Astrocyte of the spinal cord (primary cell): ENCODE results near the gene GNMT.

ENCODE experiments used
- DNase-seq: peaks from one replicate; pipeline ENCODE4 v3.0.0; 2011; ENCODE audit warnings: low read depth, low spot score
- H3K4me3 ChIP-seq: 2 replicates; pipeline ENCODE4 v1.5.1; 2011; ENCODE audit warnings: low read depth, mild to moderate bottlenecking, low read length, moderate library complexity
- in situ Hi-C: cut with HindIII; loops from 2 replicates; pipeline ENCODE4 v1.10.0; 2017; ENCODE audit warnings: low sequenced_read_pairs
- TF ChIP-seq, protein P1 (sequence below): IDR thresholded peaks from 2 replicates; pipeline ENCODE4 v1.5.1; 2012; ENCODE audit warnings: low read depth, mild to moderate bottlenecking, low read length, inconsistent platforms

The GNMT gene

DNA sequence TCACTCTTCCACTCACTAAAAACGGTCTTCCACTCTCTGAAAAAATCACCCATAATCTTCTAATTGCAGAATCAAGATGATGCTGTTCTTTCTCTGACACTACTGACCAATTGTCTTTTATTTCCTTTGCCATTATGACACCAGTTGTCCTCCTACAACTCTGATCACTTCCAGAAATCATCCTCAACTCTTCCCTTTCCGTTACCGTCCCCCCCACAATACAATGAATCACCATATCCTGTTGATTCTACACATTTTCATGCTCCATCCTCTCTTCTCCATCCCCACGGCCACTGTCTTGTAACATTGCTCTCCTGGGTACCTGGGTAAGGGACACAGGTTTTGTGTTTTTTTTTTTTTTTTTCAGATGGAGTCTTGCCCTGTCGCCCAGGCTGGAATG is 21.3 kb downstream of the GNMT start:
- H3K4me3 ChIP-seq: no peak overlapping the region
- no peak for DNase-seq
- TF ChIP-seq, protein P1, sequence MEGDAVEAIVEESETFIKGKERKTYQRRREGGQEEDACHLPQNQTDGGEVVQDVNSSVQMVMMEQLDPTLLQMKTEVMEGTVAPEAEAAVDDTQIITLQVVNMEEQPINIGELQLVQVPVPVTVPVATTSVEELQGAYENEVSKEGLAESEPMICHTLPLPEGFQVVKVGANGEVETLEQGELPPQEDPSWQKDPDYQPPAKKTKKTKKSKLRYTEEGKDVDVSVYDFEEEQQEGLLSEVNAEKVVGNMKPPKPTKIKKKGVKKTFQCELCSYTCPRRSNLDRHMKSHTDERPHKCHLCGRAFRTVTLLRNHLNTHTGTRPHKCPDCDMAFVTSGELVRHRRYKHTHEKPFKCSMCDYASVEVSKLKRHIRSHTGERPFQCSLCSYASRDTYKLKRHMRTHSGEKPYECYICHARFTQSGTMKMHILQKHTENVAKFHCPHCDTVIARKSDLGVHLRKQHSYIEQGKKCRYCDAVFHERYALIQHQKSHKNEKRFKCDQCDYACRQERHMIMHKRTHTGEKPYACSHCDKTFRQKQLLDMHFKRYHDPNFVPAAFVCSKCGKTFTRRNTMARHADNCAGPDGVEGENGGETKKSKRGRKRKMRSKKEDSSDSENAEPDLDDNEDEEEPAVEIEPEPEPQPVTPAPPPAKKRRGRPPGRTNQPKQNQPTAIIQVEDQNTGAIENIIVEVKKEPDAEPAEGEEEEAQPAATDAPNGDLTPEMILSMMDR: no peak
- in situ Hi-C loops: no loop called here

DNA sequence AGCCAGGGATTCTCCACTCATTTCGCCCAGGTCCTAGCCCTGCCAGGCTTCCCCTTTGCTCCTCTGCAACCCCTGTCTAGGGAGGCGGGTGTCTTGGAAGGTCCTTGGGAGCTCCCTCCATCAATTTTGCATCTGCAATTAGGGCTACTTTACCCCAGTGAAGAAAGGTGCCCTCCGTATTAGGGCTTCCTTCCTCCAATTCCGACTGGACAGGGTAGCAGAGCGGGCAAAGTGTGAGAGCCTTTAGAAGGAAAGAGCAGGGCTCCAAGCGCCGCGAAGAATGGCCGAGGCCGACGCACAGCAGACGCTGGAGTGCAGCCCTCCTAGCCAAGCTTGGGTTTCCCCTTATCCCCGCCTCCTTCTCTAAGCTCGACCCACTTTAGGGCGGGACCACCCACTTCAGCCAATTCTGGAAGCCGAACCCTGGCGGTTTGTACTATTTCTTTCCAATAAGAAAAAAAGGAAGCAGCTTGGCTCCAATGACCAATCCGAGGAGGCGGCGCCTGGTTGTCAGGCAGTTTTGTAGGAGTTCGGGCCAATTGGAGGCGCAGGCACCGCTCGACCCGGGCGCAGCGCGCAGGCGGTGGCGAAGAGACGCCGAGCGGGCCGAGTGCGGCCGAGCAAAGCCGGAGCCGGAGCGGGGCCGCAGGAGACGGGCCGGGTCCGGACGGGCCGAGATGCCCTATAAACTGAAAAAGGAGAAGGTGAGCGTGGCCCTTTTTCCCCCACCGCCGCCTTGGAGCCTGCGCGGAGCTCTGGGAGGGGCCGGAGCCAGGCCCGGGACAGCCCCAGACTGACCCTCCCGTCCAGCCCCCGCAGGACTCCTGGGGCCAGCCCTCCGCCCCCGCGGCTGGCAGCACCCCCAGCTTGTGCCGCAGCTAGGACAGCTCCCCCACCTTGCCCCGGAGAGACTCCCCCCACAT is 23.7 kb downstream of the GNMT start, which contains the start of gene PPP2R5D:
Gene PPP2R5D (plus strand): TSS at position 570 of the 923 bp plus-strand sequence. CDS start 108 bp downstream, at position 678.
- peak; percentile 100 for DNase-seq
- H3K4me3 ChIP-seq: peak within 1 kb of the TSS; percentile 73
- TF ChIP-seq, protein P1: no peak
- in situ Hi-C loops: no loop called here

DNA sequence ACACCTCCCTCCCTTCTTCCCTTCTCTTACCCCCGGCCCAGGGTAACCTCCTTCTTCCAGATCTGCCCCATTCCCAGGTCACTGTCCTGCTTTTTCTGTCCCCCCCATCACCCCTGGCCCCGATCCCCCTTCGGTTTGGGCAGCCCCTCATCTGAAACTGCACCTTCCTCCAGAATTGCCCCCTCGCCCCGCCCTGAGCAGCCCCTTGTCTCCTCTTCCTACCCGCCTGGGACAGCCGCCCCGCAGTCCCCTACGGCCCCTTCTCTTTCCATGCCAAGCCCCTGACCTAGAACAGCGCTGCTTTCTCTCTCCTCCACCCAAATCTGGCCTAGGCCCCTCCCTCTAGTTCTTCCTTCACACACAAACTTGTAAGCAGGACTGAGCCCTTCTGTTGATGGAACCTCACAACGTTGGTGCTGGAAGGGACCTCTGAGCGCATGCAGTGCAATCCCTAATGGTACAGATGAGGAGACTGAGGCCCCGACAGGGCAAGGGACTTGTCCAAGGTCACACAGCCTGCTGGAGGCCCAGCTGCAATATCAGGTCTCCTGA is 24.4 kb downstream of the GNMT start:
- TF ChIP-seq, protein P1: no peak
- peak overlapping the region; percentile 73 for H3K4me3 ChIP-seq
- in situ Hi-C loops: no loop called here
- DNase-seq: no peak

DNA sequence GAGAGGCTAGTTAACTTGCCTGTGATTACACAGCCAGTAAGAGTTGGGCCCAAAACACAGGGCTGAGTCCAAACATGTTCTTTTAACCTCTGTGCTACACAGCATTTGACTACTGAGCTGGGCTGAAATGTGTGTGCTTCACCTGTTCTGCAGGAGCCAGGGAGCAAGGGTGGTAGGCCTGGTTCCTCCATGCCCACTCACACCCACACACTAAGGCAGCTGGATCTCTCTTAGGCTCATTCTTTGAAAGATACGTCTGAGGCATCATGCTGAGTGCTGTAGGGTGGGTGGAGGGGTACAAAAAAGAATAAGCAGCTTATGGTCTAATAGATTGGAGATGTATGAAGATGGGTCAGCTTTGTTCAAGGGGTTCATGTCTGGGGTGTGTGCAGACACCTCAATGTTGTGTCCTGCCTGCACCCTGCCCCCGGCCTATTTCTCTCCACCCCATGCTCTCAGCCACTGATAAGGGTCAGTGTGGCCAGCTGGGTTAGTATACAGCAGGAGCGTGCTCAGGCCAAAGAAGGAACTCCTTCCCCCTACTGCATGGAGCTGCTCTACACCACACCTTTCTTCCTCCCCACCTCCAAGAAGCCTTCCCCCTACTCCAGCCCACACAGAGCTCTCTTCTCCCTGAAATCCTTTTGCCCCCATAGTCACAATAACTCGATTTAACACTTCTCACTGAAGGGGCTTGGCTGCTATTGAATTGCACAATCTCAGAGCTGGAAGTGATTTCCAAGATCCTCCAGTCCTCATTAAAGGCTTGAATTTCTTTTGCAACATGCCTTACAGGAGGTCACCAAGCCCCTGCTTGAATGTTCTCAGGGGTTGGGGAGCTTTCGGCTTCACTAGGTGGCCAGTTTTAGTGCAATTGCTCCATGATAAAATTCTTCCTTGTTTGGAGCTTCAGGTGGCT is 27.2 kb downstream of the GNMT start:
- DNase-seq: no peak
- in situ Hi-C loops: no loop called here

DNA sequence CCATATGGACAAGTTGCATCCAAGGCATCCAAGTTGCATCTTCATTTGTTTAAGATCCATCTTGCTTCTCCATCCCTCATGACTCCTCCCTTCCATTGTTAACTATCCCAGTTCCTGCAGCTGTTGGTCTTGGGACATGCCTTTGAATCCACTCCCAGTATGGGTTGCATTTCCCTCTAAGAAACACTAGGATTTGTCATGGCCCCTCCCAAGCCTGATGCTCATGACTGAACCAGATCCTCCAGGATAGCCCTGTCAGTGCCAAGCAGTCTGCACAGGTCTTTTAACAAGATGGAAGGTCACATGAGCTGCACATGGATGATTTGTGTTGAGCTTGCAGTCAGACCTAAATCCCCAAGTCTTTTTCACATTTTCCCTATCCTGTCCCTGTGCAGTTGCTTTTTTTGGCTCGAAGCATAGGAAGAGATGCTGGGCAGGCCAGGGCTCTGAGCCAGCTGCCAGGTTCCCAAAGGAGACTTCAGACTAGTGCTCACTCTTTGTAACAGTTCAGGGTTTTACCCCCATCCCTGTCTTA is 28.0 kb downstream of the GNMT start:
- DNase-seq: peak; percentile 14
- in situ Hi-C loops: no loop called here
- H3K4me3 ChIP-seq: no peak overlapping the region
- TF ChIP-seq, protein P1: no peak

More for the DNA sequence above, 27.2 kb downstream of the GNMT start:
- H3K4me3 ChIP-seq: no peak overlapping the region
- TF ChIP-seq, protein P1: no peak

DNA sequence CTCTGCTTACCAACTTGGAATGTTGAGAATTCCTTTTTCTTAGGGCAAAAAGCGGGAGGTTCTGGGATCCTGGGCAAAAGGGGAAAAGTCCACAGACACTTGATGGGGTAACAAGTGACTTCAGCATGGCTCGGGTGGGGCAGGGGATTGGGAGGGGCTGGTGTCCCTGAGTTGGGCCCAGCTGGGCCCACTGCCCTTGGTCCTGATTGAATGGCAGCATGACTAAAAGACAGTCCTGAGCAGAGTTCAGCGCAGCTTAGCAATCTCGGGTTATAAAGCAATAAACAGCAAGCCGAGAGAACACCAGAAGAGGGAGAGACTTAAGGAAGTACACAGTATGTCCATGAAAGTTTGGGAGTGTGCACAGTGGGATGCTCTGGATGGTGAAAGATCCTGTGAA is 29.4 kb downstream of the GNMT start:
- H3K4me3 ChIP-seq: no peak overlapping the region
- in situ Hi-C loops: no loop called here
- TF ChIP-seq, protein P1: no peak
- no peak for DNase-seq
